ENCODE measurements around the gene CTAG1B.
"Not testable (repeated sequence)": the region's sequence is repeated elsewhere in the genome, so short reads cannot be mapped to it uniquely, and the experiment has no call there.

DNA sequence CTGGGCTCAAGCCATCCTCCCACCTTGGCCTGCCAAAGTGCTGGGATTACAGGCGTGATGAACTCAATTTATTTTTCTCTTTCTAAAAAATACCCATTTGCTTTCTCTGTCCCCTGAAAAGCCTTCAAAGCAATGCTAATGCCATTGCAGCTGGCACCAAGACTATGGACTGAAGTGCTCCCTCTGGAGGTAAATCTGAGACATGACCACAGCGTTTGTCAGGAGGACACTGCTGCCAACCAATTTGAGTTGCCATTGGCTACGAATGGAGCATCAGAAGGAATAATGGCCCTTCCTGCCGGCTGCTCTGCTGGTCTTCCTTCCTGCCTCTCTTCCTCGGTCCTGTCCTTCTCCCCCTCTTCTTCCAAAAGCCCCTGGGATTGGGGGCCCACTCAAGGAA, 44.0 kb downstream of the CTAG1B start:
- TF ChIP-seq CTCF (IDR thresholded peaks at IDR 0.05; ENCODE audit: insufficient read depth, low read depth, low read length); EZH2 (IDR thresholded peaks at IDR 0.05; ENCODE audit: insufficient read depth, low read length): not testable (repeated sequence)

Measured in astrocyte (in vitro differentiated cells and primary cell).